ENCODE data around the gene MMP12. TPM values are rescaled to one million over a fixed set of nuclear protein-coding genes. Genes with fewer than 3 reads are reported as not detected.
"Not testable (repeated sequence)": the region's sequence is repeated elsewhere in the genome, so short reads cannot be mapped to it uniquely, and the experiment has no call there.

Gene MMP12
- total RNA-seq, 1 donor = not detected

DNA sequence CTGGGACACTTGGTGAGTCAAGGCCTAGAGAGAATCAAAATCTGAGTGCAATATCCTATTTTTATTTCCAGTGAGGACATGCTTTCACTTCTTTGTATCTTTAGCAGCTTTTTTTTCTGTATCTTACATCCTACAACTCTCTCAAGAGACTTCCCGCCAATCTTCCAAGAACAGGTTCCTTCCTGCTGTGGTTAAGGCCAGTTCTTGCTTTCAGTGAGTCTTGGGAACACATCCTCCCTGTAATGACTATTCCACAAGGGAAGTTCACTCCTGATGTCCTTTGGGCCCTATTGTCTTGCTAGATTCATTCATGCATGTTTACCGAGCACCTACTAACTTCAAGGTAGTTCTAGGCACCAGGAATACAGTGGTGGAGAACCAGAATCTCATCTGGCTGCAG is 3.8 kb upstream of the MMP12 start:
- Histone ChIP-seq H3K9me3 (ENCODE audit: low read depth, low read length) (no peaks in the 10 kb centered on the region), H3K4me3 (ENCODE audit: low read length) (no peak overlapping the region), H3K27me3 (ENCODE audit: insufficient read depth, low read length) (no peaks in the 10 kb centered on the region), H3K4me1 (ENCODE audit: insufficient read depth, low read length) (no peaks in the 10 kb centered on the region)

GRCh38 chr11:102869354-102869964 is 5.3 kb downstream of the MMP12 start:
- H3K4me3 ChIP-seq (ENCODE audit: low read length); H3K9me3 ChIP-seq (ENCODE audit: low read depth, low read length); H3K4me1 ChIP-seq (ENCODE audit: insufficient read depth, low read length); H3K27me3 ChIP-seq (ENCODE audit: insufficient read depth, low read length): not testable (repeated sequence)

- Histone ChIP-seq H3K9me3 (ENCODE audit: low read depth, low read length) (no peaks in the 10 kb centered on the region), H3K27me3 (ENCODE audit: insufficient read depth, low read length) (no peaks in the 10 kb centered on the region), H3K4me1 (ENCODE audit: insufficient read depth, low read length) (no peaks in the 10 kb centered on the region), H3K4me3 (ENCODE audit: low read length) (no peak overlapping the region)
Observed at GRCh38 chr11:102868339-102868738, 6.4 kb downstream of the MMP12 start.

DNA sequence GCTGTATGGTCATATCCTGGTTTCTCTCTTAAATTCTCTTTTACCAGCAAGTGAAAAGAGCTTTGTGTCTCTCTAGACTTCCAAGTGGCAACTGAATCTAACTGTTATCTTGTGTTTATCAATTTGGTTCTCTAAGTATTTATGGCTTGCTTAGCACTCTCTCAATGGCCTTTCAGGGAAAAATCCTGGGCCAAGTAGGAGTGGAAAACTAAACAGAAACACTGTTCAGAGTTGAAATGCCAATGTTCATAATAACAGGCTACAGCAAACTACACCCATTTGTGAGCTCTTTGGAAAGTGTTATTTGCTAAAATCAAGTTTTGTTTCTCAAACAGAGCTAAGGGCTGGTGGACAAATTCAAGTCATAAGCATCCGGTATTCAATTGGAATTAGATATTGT is 10.1 kb downstream of the MMP12 start:
- Histone ChIP-seq H3K4me3 (ENCODE audit: low read length) (no peak overlapping the region), H3K27me3 (ENCODE audit: insufficient read depth, low read length) (no peaks in the 10 kb centered on the region), H3K9me3 (ENCODE audit: low read depth, low read length) (no peaks in the 10 kb centered on the region), H3K4me1 (ENCODE audit: insufficient read depth, low read length) (no peaks in the 10 kb centered on the region)

DNA sequence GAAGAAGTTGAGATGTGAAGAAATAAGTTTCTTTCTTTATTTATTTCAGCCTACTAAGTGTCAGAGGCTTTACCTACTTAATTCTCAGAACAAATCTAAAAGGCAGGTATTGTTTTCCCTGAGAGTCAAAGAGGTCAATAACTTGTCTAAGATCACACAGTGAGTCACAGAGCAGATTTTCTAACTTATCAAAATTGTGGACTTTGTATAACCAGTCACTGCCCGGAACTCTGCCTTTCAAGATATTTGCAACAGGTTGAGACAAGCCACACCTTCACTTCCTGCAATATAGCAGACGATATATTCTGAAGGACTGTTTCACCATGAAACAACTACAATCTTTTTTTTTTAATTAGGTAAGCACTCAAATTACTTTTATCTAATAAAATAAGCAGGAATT is 20.8 kb downstream of the MMP12 start:
- H3K27me3 ChIP-seq (ENCODE audit: insufficient read depth, low read length) = peaks cover 3% of the 10 kb centered on the region
- no peaks in the 10 kb centered on the region for H3K4me1 ChIP-seq (ENCODE audit: insufficient read depth, low read length)
- no peaks in the 10 kb centered on the region for H3K9me3 ChIP-seq (ENCODE audit: low read depth, low read length)
- no peak overlapping the region for H3K4me3 ChIP-seq (ENCODE audit: low read length)

DNA sequence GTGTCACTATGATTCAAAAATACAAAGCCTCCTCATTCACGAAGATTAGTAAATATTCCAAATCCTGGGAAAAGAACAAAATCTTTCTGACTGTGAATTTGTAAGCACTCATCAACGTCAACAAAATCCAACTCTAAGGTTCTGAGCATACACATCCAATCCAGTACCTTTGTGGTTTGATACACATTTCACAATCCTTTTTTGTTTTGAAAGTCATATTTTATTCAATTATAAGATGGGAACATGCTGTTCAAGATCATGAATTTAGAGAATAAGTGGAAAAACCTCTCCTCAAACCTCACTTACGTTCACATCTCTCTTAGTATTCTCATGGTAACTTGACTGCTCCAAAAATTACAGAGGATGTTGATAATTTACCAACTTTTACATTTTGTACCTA is 21.7 kb downstream of the MMP12 start:
- Histone ChIP-seq H3K4me1 (ENCODE audit: insufficient read depth, low read length) (no peaks in the 10 kb centered on the region), H3K9me3 (ENCODE audit: low read depth, low read length) (no peaks in the 10 kb centered on the region), H3K4me3 (ENCODE audit: low read length) (no peak overlapping the region), H3K27me3 (ENCODE audit: insufficient read depth, low read length) (peaks cover 3% of the 10 kb centered on the region)

- H3K4me1 ChIP-seq (ENCODE audit: insufficient read depth, low read length) = no peaks in the 10 kb centered on the region
- H3K9me3 ChIP-seq (ENCODE audit: low read depth, low read length) = no peaks in the 10 kb centered on the region
- peaks cover 3% of the 10 kb centered on the region for H3K27me3 ChIP-seq (ENCODE audit: insufficient read depth, low read length)
- H3K4me3 ChIP-seq (ENCODE audit: low read length) = no peak overlapping the region
Observed at GRCh38 chr11:102850973-102851745, 23.6 kb downstream of the MMP12 start.

- Histone ChIP-seq H3K4me3 (ENCODE audit: low read length) (no peak overlapping the region), H3K27me3 (ENCODE audit: insufficient read depth, low read length) (peaks cover 3% of the 10 kb centered on the region), H3K4me1 (ENCODE audit: insufficient read depth, low read length) (no peaks in the 10 kb centered on the region), H3K9me3 (ENCODE audit: low read depth, low read length) (no peaks in the 10 kb centered on the region)
Observed at GRCh38 chr11:102849311-102849710, 25.5 kb downstream of the MMP12 start.

DNA sequence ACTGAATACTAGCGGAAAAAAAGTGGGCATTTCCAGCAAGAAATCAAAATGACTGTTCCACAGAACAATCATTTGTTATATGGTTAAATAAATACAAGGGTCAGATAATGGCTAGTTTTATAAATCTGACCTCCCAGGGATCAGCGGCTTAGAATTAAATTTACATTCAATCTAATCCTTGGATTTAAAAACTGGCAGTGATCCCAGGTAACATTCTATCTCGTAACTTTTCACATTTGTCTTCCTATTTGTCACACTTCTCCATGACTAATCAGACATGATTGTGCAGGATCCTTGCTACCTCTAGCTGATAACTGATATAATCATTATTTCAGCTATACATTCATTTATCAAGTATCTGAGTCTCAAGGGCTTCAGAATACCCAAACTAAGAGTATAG is 28.5 kb downstream of the MMP12 start:
- Histone ChIP-seq H3K27me3 (ENCODE audit: insufficient read depth, low read length) (peaks cover 3% of the 10 kb centered on the region), H3K9me3 (ENCODE audit: low read depth, low read length) (no peaks in the 10 kb centered on the region), H3K4me3 (ENCODE audit: low read length) (no peak overlapping the region), H3K4me1 (ENCODE audit: insufficient read depth, low read length) (no peaks in the 10 kb centered on the region)

GRCh38 chr11:102843489-102843888 is 31.3 kb downstream of the MMP12 start, which contains the start of gene MMP3:
MMP3 (minus strand) TSS chr11:102843609; CDS start chr11:102843546, 63 bp downstream.
- no peaks in the 10 kb centered on the region for H3K4me1 ChIP-seq (ENCODE audit: insufficient read depth, low read length)
- H3K27me3 ChIP-seq (ENCODE audit: insufficient read depth, low read length) = peaks cover 10% of the 10 kb centered on the region
- H3K9me3 ChIP-seq (ENCODE audit: low read depth, low read length) = no peaks in the 10 kb centered on the region
- H3K4me3 ChIP-seq (ENCODE audit: low read length) = no peak within 1 kb of the TSS

- Histone ChIP-seq H3K4me1 (ENCODE audit: insufficient read depth, low read length) (no peaks in the 10 kb centered on the region), H3K27me3 (ENCODE audit: insufficient read depth, low read length) (peaks cover 10% of the 10 kb centered on the region), H3K9me3 (ENCODE audit: low read depth, low read length) (no peaks in the 10 kb centered on the region), H3K4me3 (ENCODE audit: low read length) (no peak overlapping the region)
Observed at GRCh38 chr11:102842930-102843329, 31.9 kb downstream of the MMP12 start.

DNA sequence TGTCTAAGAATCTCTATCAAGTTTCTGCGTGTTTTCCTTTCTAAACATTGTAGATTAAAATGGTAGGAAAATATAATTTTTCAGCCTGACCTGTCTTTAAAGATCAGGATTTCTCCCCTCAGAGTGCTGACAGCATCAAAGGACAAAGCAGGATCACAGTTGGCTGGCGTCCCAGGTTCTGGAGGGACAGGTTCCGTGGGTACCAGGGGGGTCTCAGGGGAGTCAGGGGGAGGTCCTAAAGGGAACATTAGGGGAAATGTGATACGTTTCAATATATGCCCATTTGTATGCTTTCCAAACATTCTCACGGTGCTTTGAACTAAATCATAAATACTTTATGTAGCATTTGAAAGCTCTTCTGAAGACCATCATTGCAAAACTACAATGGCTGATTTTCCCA is 34.8 kb downstream of the MMP12 start:
- Histone ChIP-seq H3K4me3 (ENCODE audit: low read length) (no peak overlapping the region), H3K4me1 (ENCODE audit: insufficient read depth, low read length) (no peaks in the 10 kb centered on the region), H3K27me3 (ENCODE audit: insufficient read depth, low read length) (peaks cover 7% of the 10 kb centered on the region)

DNA sequence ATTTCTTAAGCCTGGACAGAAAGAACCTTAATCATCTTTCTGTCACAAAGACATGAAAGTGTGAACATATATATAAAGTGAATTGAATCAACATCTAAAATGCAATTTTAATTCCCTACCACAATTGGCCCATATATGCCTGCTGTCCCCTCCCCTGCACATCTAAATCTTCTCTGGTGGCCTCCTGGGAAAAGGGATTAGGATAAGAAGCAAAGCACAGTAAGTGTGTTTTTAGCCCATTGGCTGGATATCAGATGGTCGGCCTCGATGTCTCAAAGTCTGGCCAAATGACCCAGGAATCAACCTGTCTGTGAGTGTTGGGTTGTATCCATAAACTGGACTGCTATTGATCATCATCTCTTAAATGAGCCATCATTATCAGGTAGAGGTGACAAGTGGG is 37.1 kb downstream of the MMP12 start:
- H3K4me1 ChIP-seq (ENCODE audit: insufficient read depth, low read length) = no peaks in the 10 kb centered on the region
- H3K27me3 ChIP-seq (ENCODE audit: insufficient read depth, low read length) = peaks cover 7% of the 10 kb centered on the region
- no peaks in the 10 kb centered on the region for H3K9me3 ChIP-seq (ENCODE audit: low read depth, low read length)
- no peak overlapping the region for H3K4me3 ChIP-seq (ENCODE audit: low read length)

More for the DNA sequence above, 34.8 kb downstream of the MMP12 start:
- H3K9me3 ChIP-seq (ENCODE audit: low read depth, low read length) = no peaks in the 10 kb centered on the region

DNA sequence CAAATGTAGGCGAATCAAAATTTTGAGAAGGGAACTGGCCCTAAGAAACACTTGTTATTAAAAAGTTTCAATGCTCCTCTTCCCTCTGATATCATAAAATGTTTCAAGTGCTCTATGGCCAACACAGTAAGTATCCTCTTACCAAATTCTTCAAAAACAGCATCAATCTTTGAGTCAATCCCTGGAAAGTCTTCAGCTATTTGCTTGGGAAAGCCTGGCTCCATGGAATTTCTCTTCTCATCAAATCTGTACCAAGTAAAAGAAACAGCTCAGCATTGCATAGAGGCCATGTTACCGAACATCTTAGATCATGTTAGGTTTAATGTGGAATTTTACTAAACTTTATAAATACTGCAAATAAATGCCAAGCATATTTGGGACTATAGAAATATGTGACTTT is 37.6 kb downstream of the MMP12 start:
- no peak overlapping the region for H3K4me3 ChIP-seq (ENCODE audit: low read length)
- no peaks in the 10 kb centered on the region for H3K9me3 ChIP-seq (ENCODE audit: low read depth, low read length)
- peaks cover 8% of the 10 kb centered on the region for H3K27me3 ChIP-seq (ENCODE audit: insufficient read depth, low read length)
- H3K4me1 ChIP-seq (ENCODE audit: insufficient read depth, low read length) = no peaks in the 10 kb centered on the region

- H3K4me1 ChIP-seq (ENCODE audit: insufficient read depth, low read length) = no peaks in the 10 kb centered on the region
- no peaks in the 10 kb centered on the region for H3K9me3 ChIP-seq (ENCODE audit: low read depth, low read length)
- no peak overlapping the region for H3K4me3 ChIP-seq (ENCODE audit: low read length)
- H3K27me3 ChIP-seq (ENCODE audit: insufficient read depth, low read length) = peaks cover 15% of the 10 kb centered on the region
Observed at GRCh38 chr11:102836290-102836875, 38.4 kb downstream of the MMP12 start.
